HG03378 (cell line): ENCODE measurements around the gene NFAM1.

Experiments
- ATAC-seq: cut with Tn5 transposase; IDR thresholded peaks from one replicate; pipeline ENCODE4 v1.9.1; 2021; ENCODE audit warnings: mild to moderate bottlenecking, moderate library complexity; ENCODE audit not compliant: unreplicated experiment

The NFAM1 gene, protein sequence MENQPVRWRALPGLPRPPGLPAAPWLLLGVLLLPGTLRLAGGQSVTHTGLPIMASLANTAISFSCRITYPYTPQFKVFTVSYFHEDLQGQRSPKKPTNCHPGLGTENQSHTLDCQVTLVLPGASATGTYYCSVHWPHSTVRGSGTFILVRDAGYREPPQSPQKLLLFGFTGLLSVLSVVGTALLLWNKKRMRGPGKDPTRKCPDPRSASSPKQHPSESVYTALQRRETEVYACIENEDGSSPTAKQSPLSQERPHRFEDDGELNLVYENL

GRCh38 chr22:42432020-42432596, at the start of gene NFAM1:
TSS of gene NFAM1 (minus strand) at chr22:42432403. CDS start at chr22:42432357, 46 bp downstream.
- ATAC-seq: no peak

GRCh38 chr22:42475122-42475521, 42.9 kb upstream of the NFAM1 start:
- no peak for ATAC-seq

- ATAC-seq: no peak
These were observed 41.4 kb upstream of the NFAM1 start for GRCh38 chr22:42473484-42474193.

- ATAC-seq: no peak
These were observed 40.5 kb upstream of the NFAM1 start for GRCh38 chr22:42472671-42473070.

- ATAC-seq: no peak
These were observed 39.2 kb upstream of the NFAM1 start for GRCh38 chr22:42471441-42471840.

- ATAC-seq: no peak
These were observed 38.3 kb upstream of the NFAM1 start for GRCh38 chr22:42470366-42471082.

GRCh38 chr22:42468841-42469240, 36.6 kb upstream of the NFAM1 start:
- no peak for ATAC-seq

- ATAC-seq: no peak
These were observed 29.8 kb upstream of the NFAM1 start for GRCh38 chr22:42462016-42462415.

DNA sequence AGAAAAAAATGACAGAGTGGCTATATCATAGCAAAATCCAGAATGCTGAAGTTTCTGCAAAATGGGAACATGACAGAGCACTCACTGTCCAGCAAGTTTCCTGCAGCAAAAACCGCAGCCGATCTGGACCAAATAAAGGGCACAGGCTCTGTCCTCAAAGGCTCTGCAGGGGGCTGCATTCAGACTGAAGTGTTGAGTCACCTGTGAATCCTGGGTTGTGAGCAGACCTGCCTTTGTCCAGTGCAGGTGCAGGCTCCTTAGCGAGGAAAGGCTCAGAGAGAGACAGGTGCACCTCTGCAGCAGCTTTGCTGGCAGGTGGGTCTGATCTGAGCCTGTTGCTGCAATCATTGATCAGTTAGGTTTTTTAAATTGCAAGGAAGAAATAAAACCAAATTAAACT, 29.3 kb upstream of the NFAM1 start:
- no peak for ATAC-seq

- ATAC-seq: no peak
These were observed 27.3 kb upstream of the NFAM1 start for GRCh38 chr22:42459287-42460063.

DNA sequence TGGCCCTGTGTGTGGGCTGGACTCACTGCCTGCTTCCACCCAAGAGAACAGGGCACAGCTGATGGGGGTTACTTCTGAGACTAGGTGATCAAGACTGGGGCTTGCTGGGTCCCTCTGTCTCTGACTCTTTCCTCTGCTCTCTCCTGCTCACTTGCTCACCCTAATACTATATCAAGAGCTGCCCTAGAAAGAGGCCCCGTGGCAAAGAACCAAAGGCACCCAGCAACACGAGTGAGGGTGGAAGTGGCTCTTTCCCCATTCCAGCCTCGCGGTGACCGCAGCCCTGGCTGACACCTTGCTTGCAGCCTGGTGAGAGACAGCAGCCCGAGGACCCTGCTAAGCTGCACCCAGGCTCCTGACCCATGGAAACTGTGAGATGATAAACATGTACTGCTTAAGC, 20.7 kb upstream of the NFAM1 start:
- ATAC-seq: no peak

DNA sequence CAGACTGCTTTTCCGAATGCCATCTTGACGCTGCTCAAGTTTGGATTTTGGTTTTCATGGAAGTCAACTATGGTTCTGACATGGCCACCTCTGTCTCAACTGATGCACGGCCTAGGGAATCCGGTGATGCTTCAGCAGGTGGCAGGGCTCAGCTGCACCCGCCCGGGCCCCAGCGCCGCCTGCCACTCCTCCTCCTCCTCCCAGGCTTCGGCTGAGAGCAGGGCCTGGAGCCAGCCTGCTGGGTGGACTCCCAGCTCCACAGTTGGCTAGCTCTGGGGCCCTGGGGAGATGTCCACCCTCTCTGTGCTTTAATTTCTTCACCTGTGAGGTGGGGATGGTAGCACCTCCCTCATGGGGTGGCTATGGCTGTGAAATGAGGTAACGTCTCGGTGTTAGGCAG, 20.3 kb upstream of the NFAM1 start:
- no peak for ATAC-seq

DNA sequence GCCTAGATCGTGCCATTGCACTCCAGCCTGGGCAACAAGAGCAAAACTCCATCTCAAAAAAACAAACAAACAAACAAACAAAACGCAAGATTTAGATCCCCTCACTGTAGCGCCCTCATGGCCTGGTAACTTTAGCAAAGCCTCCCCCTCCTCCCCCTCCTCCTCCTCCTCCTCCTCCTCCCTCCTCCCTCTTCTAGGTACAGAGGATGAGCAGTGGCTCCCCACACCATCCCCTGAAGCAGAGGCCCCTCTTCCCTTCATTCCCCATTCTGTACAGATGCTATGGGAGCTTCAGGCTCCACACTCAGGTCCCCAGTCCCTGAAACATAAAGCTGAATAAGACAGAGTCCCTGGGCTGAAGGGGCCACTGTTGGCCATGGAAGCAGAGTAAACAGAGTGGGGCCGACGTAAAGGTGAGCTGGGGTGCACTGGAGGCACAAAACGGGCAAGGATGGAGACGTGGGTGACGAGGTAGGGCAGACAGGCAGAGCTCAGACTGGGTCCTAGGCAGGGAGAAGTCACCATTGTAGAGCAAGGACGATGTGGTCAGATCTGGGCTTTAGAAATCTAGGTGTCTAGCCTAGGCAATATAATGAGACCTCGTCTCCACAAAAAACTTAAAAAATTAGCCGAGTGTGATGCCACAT, 19.4 kb upstream of the NFAM1 start:
- ATAC-seq: no peak

- ATAC-seq: no peak
These were observed 18.7 kb upstream of the NFAM1 start for GRCh38 chr22:42450862-42451261.

- ATAC-seq: no peak
These were observed 13.9 kb upstream of the NFAM1 start for GRCh38 chr22:42446151-42446550.

- ATAC-seq: no peak
These were observed 12.1 kb upstream of the NFAM1 start for GRCh38 chr22:42444077-42444904.

GRCh38 chr22:42443240-42444076, 11.3 kb upstream of the NFAM1 start:
- ATAC-seq: no peak

GRCh38 chr22:42442748-42443147, 10.5 kb upstream of the NFAM1 start:
- no peak for ATAC-seq

GRCh38 chr22:42440728-42441127, 8.5 kb upstream of the NFAM1 start:
- ATAC-seq: no peak
